Left colon (tissue), 2 donors: Measurements from ENCODE around the gene GABRR2. TPM values are rescaled to one million over a fixed set of nuclear protein-coding genes. Genes with fewer than 3 reads are reported as not detected.

Experiments
- ATAC-seq: fragments of 200-7000 bp; cut with Tn5 transposase; one replicate; pipeline ENCODE4 v1.9.1; 2020; ENCODE audit warnings: mild to moderate bottlenecking, moderate library complexity
- DNase-seq, 2 donors: peaks; one replicate each; pipeline ENCODE4 v3.0.0-alpha.2; 2020
- intact Hi-C, 2 donors: fragments of 100-400 bp; cut with DNase I in 1 of 2; cut with micrococcal nuclease in 1 of 2; formaldehyde crosslinking; loops; one replicate each; pipeline versions ENCODE4 v1.11.2 to v1.14.0; 2022; cut with DNase I, micrococcal nuclease
- total RNA-seq, 2 donors: library from RNA; stranded (reverse); fragmentation: NEBNext Ultra II Directional; extraction: Animal tissue kit (Norgen Biotek cat#: 25700); gene quantifications; one replicate each; pipeline ENCODE4 v1.2.1, GENCODE V29; 2021
- donor health status: DM: no; HTN: no; CAD: no.
- donor health status: DM: yes; HTN: yes; CAD: no.

Gene GABRR2
- total RNA-seq, 2 donors from 2014 or later = 0.55 to 0.75 TPM

DNA sequence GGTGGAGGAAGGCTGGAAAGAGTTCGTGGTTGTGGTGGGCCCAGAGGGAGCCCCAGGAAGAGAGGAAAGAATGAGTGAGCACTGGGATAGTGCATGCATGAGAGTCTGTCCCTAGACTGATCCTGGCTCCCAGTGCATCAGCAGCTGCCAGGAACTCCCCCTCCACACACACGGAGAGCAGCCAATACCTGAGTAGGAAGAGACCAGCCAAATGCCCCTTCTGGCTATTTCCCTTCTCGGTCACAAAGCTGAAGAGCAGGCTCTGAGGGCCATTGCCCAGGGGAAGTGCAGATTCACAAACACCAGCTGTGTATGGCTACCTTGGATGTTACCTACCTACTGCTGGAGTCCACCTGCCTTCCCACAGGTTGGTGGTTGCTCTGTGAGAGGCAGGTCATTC lies 45.1 kb downstream of the GABRR2 start:
- DNase-seq (no peak), ATAC-seq (no peak)
- intact Hi-C loops = no loop called here

DNA sequence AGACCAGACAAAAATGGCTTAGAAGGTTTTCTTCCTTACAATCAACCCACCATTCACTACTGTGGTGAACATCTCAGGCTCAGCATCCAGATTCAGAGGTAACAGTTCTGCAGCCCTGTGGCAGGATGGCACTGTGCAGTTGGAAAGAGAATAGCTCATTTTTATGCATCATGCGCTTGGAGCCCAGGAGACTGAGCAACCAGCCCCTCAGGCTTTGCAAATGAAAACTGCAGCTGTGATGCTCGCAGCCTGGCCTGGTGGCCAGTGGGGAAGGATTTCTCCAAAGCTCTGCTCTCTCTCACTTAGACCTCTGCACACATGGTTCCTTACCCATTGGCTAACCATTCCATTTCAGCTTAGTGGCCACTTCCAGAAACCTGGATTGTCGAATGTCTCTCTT lies 45.8 kb downstream of the GABRR2 start:
- intact Hi-C loops = no loop called here
- ATAC-seq = no peak

DNA sequence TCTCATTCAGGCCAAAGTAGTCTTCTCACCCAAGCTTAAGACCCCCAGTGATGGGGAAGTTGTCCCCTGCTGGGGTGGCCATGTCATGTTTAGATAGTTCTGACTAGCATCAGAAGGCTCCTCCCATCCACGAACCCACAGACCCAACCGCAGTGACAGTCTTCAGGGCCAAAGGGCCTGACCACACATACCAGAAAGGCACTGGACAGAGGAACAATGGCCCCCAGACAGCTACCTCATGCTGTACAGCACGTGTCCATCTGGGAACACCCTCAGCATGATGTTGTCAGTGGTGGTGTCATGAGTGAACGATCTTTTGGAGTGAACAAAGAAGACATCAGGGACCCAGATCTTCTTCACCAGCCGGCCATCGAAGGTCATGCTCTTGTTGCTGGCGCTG lies 46.3 kb downstream of the GABRR2 start:
- intact Hi-C loops = no loop called here
- no peak for DNase-seq
- ATAC-seq = no peak

More for the DNA sequence above, 45.8 kb downstream of the GABRR2 start:
- DNase-seq = no peak

DNA sequence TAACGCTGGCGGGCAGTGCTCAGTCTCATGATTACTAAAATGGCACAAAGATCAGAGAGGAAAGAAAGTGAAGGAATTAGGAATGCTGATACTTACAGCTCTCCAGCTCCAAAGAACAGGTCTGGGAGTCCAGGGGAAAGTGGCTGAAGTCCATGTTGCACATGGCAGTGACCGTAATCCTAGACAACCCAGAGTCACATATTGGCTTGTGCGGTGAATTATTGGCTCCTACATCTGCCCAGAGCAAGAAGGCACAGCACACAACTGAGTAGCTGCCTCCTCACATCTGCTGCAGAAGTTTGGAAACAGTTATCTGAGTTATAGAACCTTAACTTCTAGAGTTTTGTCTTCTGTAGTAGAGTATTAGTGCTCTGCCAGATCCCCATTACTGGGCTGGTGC lies 47.2 kb downstream of the GABRR2 start:
- intact Hi-C loops = no loop called here
- ATAC-seq = no peak
- DNase-seq = no peak

DNA sequence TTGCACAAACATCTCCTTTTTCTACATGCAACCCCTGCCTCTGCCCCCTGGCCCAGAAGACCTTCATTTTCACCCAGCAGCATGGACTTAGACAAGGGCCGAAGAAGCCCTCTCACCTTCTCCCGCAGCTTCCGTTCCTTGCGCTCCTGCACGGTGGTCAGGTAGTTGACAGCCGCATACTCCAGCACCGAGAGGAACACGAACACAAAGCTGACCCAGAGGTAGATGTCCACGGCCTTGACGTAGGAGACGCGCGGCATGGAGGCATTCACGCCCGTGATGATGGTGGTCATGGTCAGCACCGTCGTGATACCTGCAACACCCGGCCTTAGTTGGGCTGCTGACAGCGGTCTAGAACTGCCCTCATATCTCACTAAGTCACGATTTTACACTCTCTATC lies 50.8 kb downstream of the GABRR2 start:
- intact Hi-C loops = no loop called here
- ATAC-seq (no peak), DNase-seq (no peak)

DNA sequence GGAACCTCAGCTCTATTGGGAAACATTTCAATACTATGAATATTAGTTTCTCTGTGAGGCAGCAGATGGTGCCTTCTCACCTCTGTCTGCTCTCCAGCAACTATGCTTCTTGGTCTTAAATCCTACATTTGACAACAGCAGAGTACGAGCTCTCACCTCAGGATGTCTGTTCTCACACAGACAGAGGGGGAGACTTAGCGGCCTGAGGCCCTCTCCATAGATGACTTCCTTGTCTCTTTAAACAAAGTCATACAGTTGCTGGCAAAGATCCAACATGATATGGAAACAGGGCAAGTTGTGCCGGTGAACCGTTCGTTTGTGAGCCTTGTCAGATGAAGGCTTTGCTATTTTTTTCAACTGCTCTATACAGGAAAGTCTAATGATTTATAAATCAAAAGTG lies 54.3 kb downstream of the GABRR2 start:
- ATAC-seq (peak; percentile 56), DNase-seq (no peak)
- intact Hi-C loops = no loop called here

DNA sequence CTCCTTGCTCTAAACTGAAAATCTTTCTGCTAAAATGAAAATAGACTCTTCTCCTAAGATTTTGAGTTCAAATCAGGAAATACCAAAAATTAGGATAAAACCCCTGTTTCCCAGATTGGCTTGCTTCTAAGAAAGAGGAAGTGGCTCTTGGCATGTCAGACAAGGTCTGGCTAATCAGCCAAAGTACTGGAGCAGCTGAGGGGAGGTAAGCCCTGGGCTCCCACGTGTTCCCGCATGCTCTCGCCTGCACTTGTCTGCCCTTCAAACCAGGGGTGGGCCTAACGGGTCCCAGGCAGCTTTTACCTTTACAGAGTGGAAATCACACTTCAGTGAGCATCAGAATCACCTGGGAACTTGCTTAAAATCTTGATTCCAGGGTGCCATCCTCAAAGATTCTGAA lies 54.8 kb downstream of the GABRR2 start:
- DNase-seq (no peak), ATAC-seq (no peak)
- intact Hi-C loops = no loop called here

DNA sequence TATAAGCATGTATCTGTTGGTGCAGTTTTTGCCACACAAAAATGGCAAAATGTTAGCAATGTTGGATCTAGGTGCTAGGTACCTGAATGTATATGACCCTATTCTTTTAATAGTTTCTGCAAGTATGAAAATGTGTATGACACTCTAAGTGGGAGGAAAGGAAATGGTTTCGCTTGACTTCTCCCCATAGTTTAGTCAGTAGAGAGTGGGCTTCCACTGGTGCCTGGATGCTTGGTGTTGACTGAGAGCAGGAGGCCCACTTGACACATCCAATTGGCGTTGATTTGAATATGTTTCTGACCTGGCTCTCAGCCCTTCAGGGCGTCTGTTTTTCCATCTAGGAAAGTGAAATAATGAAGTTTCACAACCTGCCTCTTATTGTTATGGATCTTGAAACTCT lies 56.2 kb downstream of the GABRR2 start:
- intact Hi-C loops = no loop called here
- DNase-seq = no peak
- ATAC-seq = no peak

DNA sequence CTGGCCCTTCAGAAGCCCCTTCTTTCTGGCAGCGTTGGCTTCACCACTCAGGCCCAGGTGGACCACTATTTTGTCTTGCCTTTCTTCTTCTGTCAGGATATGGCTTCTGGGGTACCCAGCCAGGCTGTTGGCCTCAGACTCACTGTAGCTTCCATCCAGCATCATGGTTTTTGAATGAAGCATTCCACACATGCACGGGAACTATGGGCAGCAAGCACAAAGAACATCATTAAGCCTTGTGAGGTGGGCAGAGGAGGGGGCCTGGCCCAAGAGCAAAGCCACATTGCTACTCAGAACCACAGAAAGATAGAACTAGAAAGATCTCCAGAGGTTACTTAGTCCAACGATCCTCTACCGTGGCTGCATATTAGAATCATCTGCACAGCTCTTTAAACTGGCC lies 57.3 kb downstream of the GABRR2 start:
- ATAC-seq (no peak), DNase-seq (no peak)
- intact Hi-C loops = no loop called here

DNA sequence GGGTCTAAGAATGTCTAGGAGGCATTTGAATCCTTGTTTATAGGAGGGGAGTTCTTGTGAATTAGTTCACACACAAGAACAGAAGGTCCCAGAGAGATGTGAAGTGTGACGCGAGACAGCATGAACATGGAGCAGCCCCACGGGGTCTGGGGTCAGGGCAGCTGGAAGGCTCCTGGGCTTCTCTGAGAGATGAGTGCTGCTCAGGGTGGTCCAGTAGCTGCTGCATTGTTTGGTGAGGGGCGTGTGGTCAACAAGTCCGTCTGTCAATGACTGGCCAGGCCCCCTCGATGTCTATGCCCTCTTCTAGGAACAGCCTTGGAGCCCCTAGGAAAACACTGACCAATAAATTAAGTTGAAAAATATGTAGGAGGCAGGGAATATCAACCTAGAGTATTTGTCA lies 57.8 kb downstream of the GABRR2 start:
- intact Hi-C loops = no loop called here
- ATAC-seq = no peak
- no peak for DNase-seq

DNA sequence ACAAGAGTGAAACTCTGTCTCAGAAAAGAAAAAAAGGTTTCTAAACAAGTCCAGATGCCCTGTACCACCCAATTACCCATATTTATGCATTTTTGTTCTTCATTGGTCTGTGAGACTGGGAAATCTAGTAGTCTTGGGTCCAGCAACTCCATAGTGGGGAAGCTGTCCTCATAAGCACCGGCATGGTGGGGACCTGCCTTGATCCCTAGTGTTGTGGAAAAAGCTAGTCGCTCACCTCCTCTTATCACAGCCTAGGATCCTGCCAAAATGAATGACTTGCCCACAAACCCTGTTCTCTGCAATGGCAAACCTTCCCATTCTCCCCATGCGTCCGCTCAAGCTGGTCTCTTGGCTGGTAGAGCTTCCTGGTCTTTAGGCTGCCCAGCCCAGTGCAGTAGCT lies 59.7 kb downstream of the GABRR2 start:
- intact Hi-C loops = no loop called here
- ATAC-seq (no peak), DNase-seq (no peak)

DNA sequence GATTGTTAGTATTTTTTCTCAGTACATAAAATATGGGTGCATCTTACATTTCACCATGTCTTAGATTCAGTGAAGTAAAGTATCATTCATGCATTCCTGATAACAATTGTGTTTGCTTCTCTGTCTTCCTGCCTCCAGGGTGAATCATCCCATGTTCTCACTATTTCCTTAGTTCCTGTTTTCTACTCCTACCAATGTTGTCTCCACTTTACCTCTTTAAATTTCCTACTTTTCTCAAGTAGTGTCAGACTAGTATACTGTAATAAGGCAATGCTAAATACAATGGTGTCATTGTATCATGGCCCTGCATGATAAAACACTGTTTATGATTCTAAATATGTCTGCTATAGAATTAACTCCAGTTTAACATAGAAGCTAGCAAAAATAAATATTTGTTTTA lies 60.5 kb downstream of the GABRR2 start:
- ATAC-seq = peak; percentile 75
- no peak for DNase-seq
- intact Hi-C loops = no loop called here

DNA sequence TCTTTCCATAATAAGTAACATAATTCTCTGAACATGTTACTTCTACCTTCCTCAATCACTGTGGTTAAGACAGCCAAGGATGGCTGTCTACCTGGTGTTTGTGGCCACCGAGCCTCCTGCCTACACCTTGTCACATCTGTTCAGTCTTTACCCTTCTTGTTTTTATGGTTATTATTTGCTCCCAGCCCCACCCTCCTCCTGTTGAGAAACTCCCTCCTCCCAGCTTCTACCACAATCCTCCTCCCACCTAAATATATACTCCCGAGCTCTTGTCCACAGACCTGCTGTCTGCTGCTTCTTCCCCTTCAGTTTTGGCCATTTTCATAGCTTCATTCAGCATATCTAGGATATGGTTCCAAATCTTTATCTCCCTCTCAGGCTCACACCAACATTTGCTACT lies 62.2 kb downstream of the GABRR2 start:
- ATAC-seq (peak; percentile 89), DNase-seq (no peak)
- intact Hi-C loops = no loop called here

DNA sequence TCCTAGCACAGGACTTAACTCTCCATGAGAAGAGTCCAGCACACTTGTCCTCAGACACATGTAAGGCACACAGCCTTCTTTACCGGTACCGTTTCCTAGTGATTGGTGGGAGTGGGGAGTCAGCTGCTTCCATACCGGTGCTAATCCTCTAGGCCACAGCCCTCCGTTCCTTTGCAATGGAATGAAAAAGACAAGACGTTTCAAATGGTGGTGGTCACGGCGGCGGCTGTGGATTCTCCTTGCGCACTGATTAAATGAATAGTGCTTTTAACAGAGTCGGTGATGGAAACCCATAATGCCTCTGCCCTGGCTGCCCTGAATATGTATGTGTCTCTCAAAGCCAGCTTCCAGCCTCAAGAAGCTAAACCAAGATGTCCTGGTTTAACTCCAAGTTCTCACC lies 63.1 kb downstream of the GABRR2 start:
- no peak for ATAC-seq
- no peak for DNase-seq
- intact Hi-C loops = no loop called here

DNA sequence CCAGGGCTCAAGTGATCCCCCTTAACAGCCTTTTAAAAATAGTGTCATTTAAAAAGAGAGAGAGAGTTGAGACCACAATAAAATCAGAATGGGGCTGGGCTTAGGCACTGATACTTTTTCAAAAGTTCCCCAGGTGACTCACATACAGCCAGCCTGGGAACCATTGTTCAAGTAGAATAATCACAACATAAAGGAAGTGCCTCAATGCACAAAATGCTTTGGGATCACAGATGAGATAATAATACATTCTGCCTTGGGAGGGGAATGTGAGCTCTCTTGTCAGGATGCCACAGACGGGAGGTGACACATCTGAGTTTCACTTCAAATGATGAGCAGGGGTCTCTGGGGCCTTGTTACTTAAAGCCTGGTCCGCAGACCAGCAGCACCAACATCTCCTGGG lies 63.9 kb downstream of the GABRR2 start:
- ATAC-seq = no peak
- intact Hi-C loops = no loop called here

DNA sequence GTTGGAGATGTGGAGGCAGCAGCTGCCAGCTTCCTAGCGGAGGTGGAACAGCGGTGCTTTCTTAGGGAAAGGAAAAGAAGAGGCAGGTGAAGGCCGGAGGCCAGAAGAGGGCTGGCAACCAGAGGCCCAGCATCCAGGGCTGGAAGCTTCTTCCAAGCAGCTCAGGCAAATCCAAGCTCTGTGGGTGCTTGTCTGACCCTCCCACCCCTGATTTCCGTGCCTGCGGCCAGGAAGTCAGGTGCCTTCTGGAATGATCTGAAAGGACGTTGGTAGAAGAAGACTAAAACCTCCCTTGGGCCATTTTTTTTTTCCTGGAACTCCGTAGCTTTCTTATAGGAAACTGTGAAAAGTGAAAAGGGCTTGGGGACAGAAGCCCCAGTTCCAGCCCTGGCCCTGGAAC lies 64.9 kb downstream of the GABRR2 start:
- intact Hi-C loops = no loop called here
- ATAC-seq (no peak), DNase-seq (no peak)

More for the DNA sequence above, 63.9 kb downstream of the GABRR2 start:
- no peak for DNase-seq

DNA sequence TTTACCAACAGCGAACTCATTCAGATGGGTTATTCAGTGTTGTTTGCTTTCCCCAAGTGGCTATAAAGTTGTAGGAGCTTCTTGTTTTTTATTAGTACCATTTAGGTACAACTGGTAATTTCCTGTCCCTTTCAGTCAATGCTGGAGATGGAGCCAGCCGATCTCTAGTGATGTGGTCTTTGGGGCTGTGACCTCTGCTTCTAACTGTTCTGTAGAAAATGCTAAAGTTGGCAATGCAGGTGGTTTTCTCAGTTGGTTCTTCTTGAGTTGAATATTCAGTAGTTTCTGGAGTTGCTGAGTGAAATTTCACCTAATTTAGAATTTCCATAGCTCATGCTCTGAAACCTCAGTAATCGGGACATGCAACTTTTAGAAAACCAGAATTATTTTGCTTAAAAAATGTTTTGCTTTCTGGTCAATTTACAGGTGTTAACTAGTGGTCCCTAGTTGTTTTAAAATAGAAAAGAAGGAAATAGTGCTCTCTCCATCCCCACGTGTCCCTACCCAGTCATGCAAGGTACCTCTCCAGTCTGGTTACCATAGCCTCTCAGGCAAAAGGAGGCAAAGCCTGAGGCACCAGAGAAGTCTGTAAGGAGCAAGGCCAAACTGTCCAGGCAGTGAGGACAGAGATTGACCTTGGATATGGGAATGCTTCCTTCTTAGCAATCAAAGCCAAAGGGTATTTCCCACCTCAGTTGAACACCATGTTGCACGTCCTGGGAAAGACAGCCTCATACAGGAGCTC lies 70.7 kb downstream of the GABRR2 start:
- intact Hi-C loops = loop anchor here in 1 of 2 donors (5.0 kb wide), 2 partner anchors 122 to 262 kb away; no protein-coding TSS in a partner anchor
- DNase-seq (no peak), ATAC-seq (no peak)

DNA sequence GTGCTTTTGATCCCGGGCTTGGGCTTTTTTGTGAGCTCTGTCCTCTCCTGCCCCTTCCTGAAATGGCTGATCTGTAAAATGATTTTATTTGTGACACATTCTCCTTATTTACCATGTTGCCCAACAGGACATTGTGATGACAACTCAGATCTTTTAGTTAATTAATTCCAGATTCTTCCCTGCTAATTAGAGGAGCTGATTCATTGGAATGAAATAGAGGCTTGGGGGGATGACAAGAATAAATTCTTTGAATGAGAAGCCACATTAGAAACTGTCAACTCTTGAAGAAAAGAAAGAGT lies 71.8 kb downstream of the GABRR2 start:
- intact Hi-C loops = loop anchor here in 1 of 2 donors (5.0 kb wide), 2 partner anchors 121 to 261 kb away; no protein-coding TSS in a partner anchor
- no peak for DNase-seq
- ATAC-seq = no peak

DNA sequence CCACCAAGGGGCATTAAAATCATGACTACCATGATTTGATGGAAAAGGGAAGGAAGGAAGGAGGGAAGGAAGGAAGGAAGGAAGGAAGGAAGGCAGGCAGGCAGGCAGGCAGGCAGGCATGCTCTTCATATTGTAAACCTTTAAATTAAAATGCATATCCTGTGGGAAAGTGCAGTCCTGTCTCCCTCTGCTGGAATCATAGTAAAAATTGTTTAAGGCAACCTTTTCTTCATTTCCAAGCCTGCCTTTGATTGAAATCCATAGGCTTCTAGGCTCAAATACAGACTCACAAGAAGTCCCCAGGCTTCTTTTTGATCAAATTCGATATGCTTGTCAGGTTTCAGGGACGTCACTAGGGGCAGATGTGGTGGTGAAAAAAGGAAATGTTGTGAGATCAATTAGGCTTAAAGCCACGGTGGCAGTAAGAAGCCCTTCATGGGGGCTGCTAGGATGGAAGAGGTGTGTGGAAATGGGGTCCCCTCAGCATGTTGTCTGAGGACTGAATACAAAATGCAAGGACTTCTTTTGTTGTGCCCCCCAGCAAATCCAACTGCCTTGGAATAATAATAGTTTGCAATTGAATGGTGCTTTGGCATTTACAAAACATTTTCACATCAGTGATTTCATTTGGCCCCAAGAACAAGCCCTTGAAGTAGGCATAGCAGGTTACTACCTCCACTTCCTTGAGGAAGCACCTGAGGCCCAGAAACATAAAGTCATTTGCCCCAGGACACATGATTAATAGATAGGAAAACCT lies 72.3 kb downstream of the GABRR2 start:
- ATAC-seq = peak; percentile 85
- intact Hi-C loops = loop anchor here in 1 of 2 donors (5.0 kb wide), 2 partner anchors 120 to 260 kb away; no protein-coding TSS in a partner anchor
- DNase-seq = no peak

DNA sequence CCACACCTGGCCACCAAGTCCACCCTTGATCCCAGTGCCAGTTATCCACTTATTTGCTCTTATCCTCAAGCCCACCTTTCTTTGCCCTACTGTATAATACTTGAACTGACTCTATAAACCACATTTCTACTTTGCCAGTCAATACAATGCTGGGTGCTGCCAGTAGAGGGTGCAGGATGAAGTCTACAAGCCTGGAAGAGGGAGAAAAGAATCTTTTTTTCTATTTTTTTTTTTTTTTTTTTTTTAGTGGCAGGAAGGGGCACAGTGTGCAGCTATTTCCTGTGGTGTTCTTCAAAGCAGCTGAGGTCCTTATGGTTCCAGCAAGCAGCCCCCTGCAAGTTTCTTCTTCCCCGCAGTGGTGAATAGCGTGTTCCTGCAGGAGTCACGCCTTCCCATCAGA lies 75.8 kb downstream of the GABRR2 start:
- peak in 1 of 2 donors; percentile 40 for DNase-seq
- intact Hi-C loops = no loop called here
- no peak for ATAC-seq

DNA sequence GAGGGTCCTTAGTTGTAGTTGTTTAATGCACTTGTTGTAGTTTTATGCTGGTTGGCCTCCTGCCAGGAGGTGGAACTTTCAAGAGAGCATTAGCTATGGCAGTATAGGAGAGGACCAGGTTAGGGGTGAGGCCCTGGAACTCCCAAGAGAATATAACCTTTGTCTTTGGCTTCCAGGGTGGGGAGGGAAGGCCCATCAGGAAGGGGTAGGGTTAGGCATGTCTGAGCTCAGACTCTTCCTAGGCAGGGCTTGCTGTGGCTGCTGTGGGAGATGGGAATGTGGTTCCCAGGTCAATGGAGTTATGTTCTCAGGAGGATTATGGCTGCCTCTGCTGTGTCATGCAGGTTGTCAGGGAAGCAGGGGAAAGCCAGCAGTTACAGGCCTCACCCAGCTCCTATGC lies 77.9 kb downstream of the GABRR2 start:
- peak; percentile 64 for ATAC-seq
- intact Hi-C loops = no loop called here
- DNase-seq = no peak
